Measurements from ENCODE around the gene ANXA2. TPM values are rescaled to one million over a fixed set of nuclear protein-coding genes. Genes with fewer than 3 reads are reported as not detected.
A peak's percentile ranks its signal among the peaks of the same experiment; 100 is the strongest.

The ANXA2 gene
- total and polyA plus RNA-seq, 2 experiments from 2014 or later = 202 to 225 TPM

- H3K27ac Mint-ChIP-seq = no peak overlapping the region
- no peak for DNase-seq (ENCODE audit: low spot score)
- Histone ChIP-seq H3K4me2 (no peak overlapping the region), H4K20me1 (replicated peaks; ENCODE audit: insufficient read depth) (no peaks in the 10 kb centered on the region), H3K4me1 (ENCODE audit: insufficient read depth) (peaks cover 13% of the 10 kb centered on the region), H2AFZ (0 out of 2 replicates have a peak overlapping the region, but pooled peaks have one; percentile 69), H3K9me2 (ENCODE audit: insufficient read depth) (no peaks in the 10 kb centered on the region), H3F3A (replicated peaks; ENCODE audit: low read depth) (no peaks in the 10 kb centered on the region), H3K27me3 (ENCODE audit: insufficient read depth) (no peaks in the 10 kb centered on the region), H3K27ac (ENCODE audit: low read depth) (no peak overlapping the region), H3K36me3 (ENCODE audit: insufficient read depth) (no peaks in the 10 kb centered on the region), H3K4me3 (no peak overlapping the region), H3K79me2 (replicated peaks; ENCODE audit: insufficient read depth) (no peaks in the 10 kb centered on the region)
- no peaks in the 10 kb centered on the region for H3K27me3 Mint-ChIP-seq (ENCODE audit: insufficient read depth, low read depth, poor library complexity)
- ATAC-seq = no peak
- peaks cover 23% of the 10 kb centered on the region for H3K4me1 Mint-ChIP-seq
- H3K36me3 Mint-ChIP-seq (ENCODE audit: low read depth) = no peaks in the 10 kb centered on the region
- TF ChIP-seq CREB1 (CRISPR knock-in tag; IDR thresholded peaks at IDR 0.05; ENCODE audit: low read depth) (no peak), NANOG (IDR thresholded peaks at IDR 0.05; ENCODE audit: borderline replicate concordance) (no peak), EZH2phosphoT487 (IDR thresholded peaks at IDR 0.05; ENCODE audit: unreplicated experiment) (no peak), ZNF462 (CRISPR knock-in tag; IDR thresholded peaks at IDR 0.05) (no peak), ETS1 (IDR thresholded peaks at IDR 0.05) (no peak), EZH2 (IDR thresholded peaks at IDR 0.05; ENCODE audit: low read depth, unreplicated experiment) (no peak), POLR2AphosphoS5 (IDR thresholded peaks at IDR 0.05; ENCODE audit: low read depth) (no peak)
- TF ChIP-seq, protein P1, sequence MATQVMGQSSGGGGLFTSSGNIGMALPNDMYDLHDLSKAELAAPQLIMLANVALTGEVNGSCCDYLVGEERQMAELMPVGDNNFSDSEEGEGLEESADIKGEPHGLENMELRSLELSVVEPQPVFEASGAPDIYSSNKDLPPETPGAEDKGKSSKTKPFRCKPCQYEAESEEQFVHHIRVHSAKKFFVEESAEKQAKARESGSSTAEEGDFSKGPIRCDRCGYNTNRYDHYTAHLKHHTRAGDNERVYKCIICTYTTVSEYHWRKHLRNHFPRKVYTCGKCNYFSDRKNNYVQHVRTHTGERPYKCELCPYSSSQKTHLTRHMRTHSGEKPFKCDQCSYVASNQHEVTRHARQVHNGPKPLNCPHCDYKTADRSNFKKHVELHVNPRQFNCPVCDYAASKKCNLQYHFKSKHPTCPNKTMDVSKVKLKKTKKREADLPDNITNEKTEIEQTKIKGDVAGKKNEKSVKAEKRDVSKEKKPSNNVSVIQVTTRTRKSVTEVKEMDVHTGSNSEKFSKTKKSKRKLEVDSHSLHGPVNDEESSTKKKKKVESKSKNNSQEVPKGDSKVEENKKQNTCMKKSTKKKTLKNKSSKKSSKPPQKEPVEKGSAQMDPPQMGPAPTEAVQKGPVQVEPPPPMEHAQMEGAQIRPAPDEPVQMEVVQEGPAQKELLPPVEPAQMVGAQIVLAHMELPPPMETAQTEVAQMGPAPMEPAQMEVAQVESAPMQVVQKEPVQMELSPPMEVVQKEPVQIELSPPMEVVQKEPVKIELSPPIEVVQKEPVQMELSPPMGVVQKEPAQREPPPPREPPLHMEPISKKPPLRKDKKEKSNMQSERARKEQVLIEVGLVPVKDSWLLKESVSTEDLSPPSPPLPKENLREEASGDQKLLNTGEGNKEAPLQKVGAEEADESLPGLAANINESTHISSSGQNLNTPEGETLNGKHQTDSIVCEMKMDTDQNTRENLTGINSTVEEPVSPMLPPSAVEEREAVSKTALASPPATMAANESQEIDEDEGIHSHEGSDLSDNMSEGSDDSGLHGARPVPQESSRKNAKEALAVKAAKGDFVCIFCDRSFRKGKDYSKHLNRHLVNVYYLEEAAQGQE (IDR thresholded peaks at IDR 0.05; ENCODE audit: unreplicated experiment) = no peak
- H3K9me3 Mint-ChIP-seq = no peaks in the 10 kb centered on the region
- H3K4me3 Mint-ChIP-seq = no peak overlapping the region
Observed at GRCh38 chr15:60320365-60320764, 77.4 kb downstream of the ANXA2 start.

All from GM23338 (cell line).